Left lung (tissue), 10 donors: Measurements from ENCODE around the gene FAIM2. TPM values are rescaled to one million over a fixed set of nuclear protein-coding genes. Genes with fewer than 3 reads are reported as not detected.

ENCODE experiments used
- ATAC-seq: fragments of 200-7000 bp; cut with Tn5 transposase; one replicate; pipeline ENCODE4 v1.9.1; 2020; ENCODE audit warnings: moderate library complexity
- DNase-seq, 4 donors: peaks; one replicate each; pipeline ENCODE4 v3.0.0-alpha.2; 2013 to 2020
- H3K27ac ChIP-seq, 2 donors: fragments of 200-600 bp; sonication (generic) in 1 of 2; one replicate each; pipeline versions ENCODE4 v1.5.0 to v1.8.0; 2020 to 2021
- H3K27me3 ChIP-seq, 2 donors: fragments of 200-600 bp; sonication (generic) in 1 of 2; one replicate each; pipeline versions ENCODE4 v1.5.0 to v1.8.0; 2020 to 2021
- H3K36me3 ChIP-seq, 2 donors: fragments of 200-600 bp; sonication (generic) in 1 of 2; one replicate each; pipeline versions ENCODE4 v1.5.0 to v1.8.0; 2020 to 2021
- H3K4me1 ChIP-seq, 2 donors: fragments of 200-600 bp; one replicate each; pipeline ENCODE4 v1.8.0; 2021
- H3K4me3 ChIP-seq, 2 donors: fragments of 200-600 bp; sonication (generic) in 1 of 2; one replicate each; pipeline versions ENCODE4 v1.5.0 to v1.8.0; 2020 to 2021; ENCODE audit warnings: mild to moderate bottlenecking in 1 of 2
- H3K9me3 ChIP-seq, 2 donors: fragments of 200-600 bp; sonication (generic) in 1 of 2; one replicate each; pipeline versions ENCODE4 v1.5.0 to v1.8.0; 2020 to 2021
- CTCF ChIP-seq, 2 donors: fragments of 200-600 bp; sonication (generic) in 1 of 2; IDR thresholded peaks; one replicate each; pipeline versions ENCODE4 v1.5.0 to v1.8.0; 2021; ENCODE audit warnings: antibody characterized with exemption in 2 of 2
- intact Hi-C, 2 donors: fragments of 100-400 bp; cut with DNase I; formaldehyde crosslinking; loops; one replicate each; pipeline versions ENCODE4 v1.11.2 to v1.14.2; 2022
- polyA plus RNA-seq, 6 donors: library from polyadenylated mRNA; unstranded; fragments of 120-200 nt; gene quantifications; one replicate each; pipeline ENCODE4 v1.2.1, GENCODE V29; 2013; ENCODE audit not compliant: insufficient read length in 6 of 6
- total RNA-seq, 2 donors: library from RNA; stranded (reverse); fragmentation: NEBNext Ultra II Directional; extraction: Animal tissue kit (Norgen Biotek cat#: 25700); gene quantifications; one replicate each; pipeline ENCODE4 v1.2.1, GENCODE V29; 2021
- donor health status: DM: no; HTN: yes; CAD: no.
- donor health status: DM: no; HTN: no; CAD: no.

The FAIM2 gene
- total and polyA plus RNA-seq, 8 donors, result 0.27 to 1.8 (median 0.70) TPM

- no peaks in the 10 kb centered on the region for H3K9me3 ChIP-seq
- DNase-seq (no peak), ATAC-seq (peak; percentile 33)
- no peak overlapping the region for H3K4me3 ChIP-seq
- H3K27ac ChIP-seq, result no peak overlapping the region
- no peaks in the 10 kb centered on the region for H3K27me3 ChIP-seq
- intact Hi-C loops, result no loop called here
- no peaks in the 10 kb centered on the region for H3K4me1 ChIP-seq
- no peaks in the 10 kb centered on the region for H3K36me3 ChIP-seq
- TF ChIP-seq CTCF (IDR thresholded peaks at IDR 0.05), result no peak
These were observed 35.6 kb upstream of the FAIM2 start for GRCh38 chr12:49939307-49939706.

GRCh38 chr12:49937639-49938300, 34.1 kb upstream of the FAIM2 start:
- no peaks in the 10 kb centered on the region for H3K36me3 ChIP-seq
- no peaks in the 10 kb centered on the region for H3K4me1 ChIP-seq
- H3K27ac ChIP-seq, result no peak overlapping the region
- H3K4me3 ChIP-seq, result no peak overlapping the region
- no peaks in the 10 kb centered on the region for H3K9me3 ChIP-seq
- DNase-seq (no peak), ATAC-seq (peak; percentile 45)
- no peaks in the 10 kb centered on the region for H3K27me3 ChIP-seq
- no peak for TF ChIP-seq CTCF (IDR thresholded peaks at IDR 0.05)
- intact Hi-C loops, result no loop called here

- no peaks in the 10 kb centered on the region for H3K9me3 ChIP-seq
- H3K36me3 ChIP-seq, result no peaks in the 10 kb centered on the region
- H3K27me3 ChIP-seq, result no peaks in the 10 kb centered on the region
- ATAC-seq, result no peak
- H3K27ac ChIP-seq, result no peak overlapping the region
- TF ChIP-seq CTCF (IDR thresholded peaks at IDR 0.05), result no peak
- no peaks in the 10 kb centered on the region for H3K4me1 ChIP-seq
- no peak for DNase-seq
- intact Hi-C loops, result no loop called here
- no peak overlapping the region for H3K4me3 ChIP-seq
These were observed 33.2 kb upstream of the FAIM2 start for GRCh38 chr12:49936925-49937324.

- no peak overlapping the region for H3K27ac ChIP-seq
- intact Hi-C loops, result no loop called here
- no peaks in the 10 kb centered on the region for H3K27me3 ChIP-seq
- no peak for DNase-seq
- H3K4me1 ChIP-seq, result no peaks in the 10 kb centered on the region
- H3K9me3 ChIP-seq, result no peaks in the 10 kb centered on the region
- H3K36me3 ChIP-seq, result no peaks in the 10 kb centered on the region
- TF ChIP-seq CTCF (IDR thresholded peaks at IDR 0.05), result no peak
- H3K4me3 ChIP-seq, result no peak overlapping the region
- ATAC-seq, result no peak
These were observed 30.8 kb upstream of the FAIM2 start for GRCh38 chr12:49934505-49934904.

- Histone ChIP-seq H3K36me3 (no peaks in the 10 kb centered on the region), H3K27ac (no peak overlapping the region), H3K4me1 (no peaks in the 10 kb centered on the region), H3K27me3 (no peaks in the 10 kb centered on the region), H3K9me3 (no peaks in the 10 kb centered on the region), H3K4me3 (no peak overlapping the region)
- no peak for TF ChIP-seq CTCF (IDR thresholded peaks at IDR 0.05)
- ATAC-seq (no peak), DNase-seq (peak in 1 of 4 donors; percentile 3)
- intact Hi-C loops, result no loop called here
These were observed 30.1 kb upstream of the FAIM2 start for GRCh38 chr12:49933796-49934195.
